NCI-H2029 treated with DMSO at 0.1 percent for 48 hours (cell line): ENCODE measurements around the gene NID2.

Source experiments
- DNase-seq: peaks from one replicate; lab custom pipeline; 2025; lab: John Stamatoyannopoulos, UW

NID2 gene

GRCh38 chr14:52000019-52000582 is 68.8 kb downstream of the NID2 start:
- no peak for DNase-seq

GRCh38 chr14:51999084-51999483 is 69.8 kb downstream of the NID2 start:
- no peak for DNase-seq

GRCh38 chr14:51998348-51998747 is 70.5 kb downstream of the NID2 start:
- DNase-seq: no peak

- DNase-seq: no peak
Measured at GRCh38 chr14:51996148-51996746, 72.6 kb downstream of the NID2 start.

- DNase-seq: no peak
Measured at GRCh38 chr14:51993285-51993920, 75.5 kb downstream of the NID2 start.

- no peak for DNase-seq
Measured at GRCh38 chr14:51990488-51990887, 78.4 kb downstream of the NID2 start.

- DNase-seq: peak; percentile 85
Measured at GRCh38 chr14:51989293-51990234, 79.3 kb downstream of the NID2 start, which contains the start of gene RTRAF. Gene RTRAF, plus strand, starts transcription at chr14:51989546. Its CDS starts 94 bp downstream, at chr14:51989640.

- no peak for DNase-seq
Measured at GRCh38 chr14:51988221-51988620, 80.6 kb downstream of the NID2 start.

- no peak for DNase-seq
Measured at GRCh38 chr14:51981218-51981854, 87.5 kb downstream of the NID2 start.

- DNase-seq: peak; percentile 40
Measured at GRCh38 chr14:51979088-51979709, 89.7 kb downstream of the NID2 start.

GRCh38 chr14:51978681-51979085 is 90.2 kb downstream of the NID2 start:
- DNase-seq: no peak

GRCh38 chr14:51977075-51977474 is 91.8 kb downstream of the NID2 start:
- DNase-seq: no peak

- no peak for DNase-seq
Measured at GRCh38 chr14:51972566-51972965, 96.3 kb downstream of the NID2 start.

GRCh38 chr14:51969852-51970540 is 98.9 kb downstream of the NID2 start:
- DNase-seq: no peak

GRCh38 chr14:51967521-51967920 is 101.3 kb downstream of the NID2 start:
- no peak for DNase-seq

- DNase-seq: no peak
Measured at GRCh38 chr14:51963286-51963685, 105.6 kb downstream of the NID2 start.

- DNase-seq: no peak
Measured at GRCh38 chr14:51962711-51963110, 106.1 kb downstream of the NID2 start.

- DNase-seq: no peak
Measured at GRCh38 chr14:51960866-51961265, 108.0 kb downstream of the NID2 start.

GRCh38 chr14:51959928-51960327 is 108.9 kb downstream of the NID2 start:
- DNase-seq: no peak

GRCh38 chr14:51957950-51958349 is 110.9 kb downstream of the NID2 start:
- no peak for DNase-seq
